A375 (cell line): ENCODE data around the gene MAPK1. TPM values are rescaled to one million over a fixed set of nuclear protein-coding genes. Genes with fewer than 3 reads are reported as not detected.

ENCODE experiments used
- small RNA-seq: library from RNA; depleted of rRNA; stranded (forward); fragments of <200 nt; gene quantifications from one replicate; pipeline ENCODE3, GENCODE V24; 2014
- total RNA-seq: library from RNA; depleted of rRNA; stranded (reverse); fragments of >200 nt; shearing (Covaris generic); gene quantifications from 2 replicates; pipeline ENCODE4 v1.2.3, GENCODE V29; 2014; rRNA removed

MAPK1 gene
- total RNA-seq: 17.3 and 23.7 TPM in 2 replicates

GRCh38 chr22:21867528-21868266 is at the start of gene MAPK1:
TSS of gene MAPK1 (minus strand) at chr22:21867645. CDS start at chr22:21867440, 205 bp downstream.

GRCh38 chr22:21735200-21736083 is 132.0 kb downstream of the MAPK1 start, which contains the start of gene YPEL1:
TSS of gene YPEL1 (minus strand) at chr22:21735794. CDS start at chr22:21710744, 25,050 bp downstream.

Small RNA genes lying within 50 kb of the gene (small RNA-seq; reads per million reads assigned to genes)
- gene RN7SL280P: not detected
- gene RNA5SP493: not detected

Other genes with a start within 250 kb of the MAPK1 start
- 59.2 and 72.3 TPM in 2 replicates for gene YDJC, start 237.6 kb downstream of the MAPK1 start, total RNA-seq
- gene CCDC116, start 234.9 kb downstream of the MAPK1 start, total RNA-seq: not detected in 2 replicates
- 38.8 and 67.4 TPM in 2 replicates for gene SDF2L1, start 225.3 kb downstream of the MAPK1 start, total RNA-seq
- 27.7 and 29.0 TPM in 2 replicates for gene PPIL2, start 201.6 kb downstream of the MAPK1 start, total RNA-seq
- 0.38 and 0.48 TPM in 2 replicates for gene YPEL1, start 131.9 kb downstream of the MAPK1 start, total RNA-seq
- gene PPM1F, start 85.2 kb upstream of the MAPK1 start, total RNA-seq: 51.9 and 54.1 TPM in 2 replicates
- 28.4 and 30.0 TPM in 2 replicates for gene TOP3B, start 115.1 kb upstream of the MAPK1 start, total RNA-seq